HG03520 (cell line): ENCODE data around the gene ATP8A1.

Experiments
- ATAC-seq: cut with Tn5 transposase; IDR thresholded peaks from one replicate; pipeline ENCODE4 v1.9.1; 2021; ENCODE audit warnings: mild to moderate bottlenecking, moderate library complexity; ENCODE audit not compliant: unreplicated experiment

ATP8A1 gene

DNA sequence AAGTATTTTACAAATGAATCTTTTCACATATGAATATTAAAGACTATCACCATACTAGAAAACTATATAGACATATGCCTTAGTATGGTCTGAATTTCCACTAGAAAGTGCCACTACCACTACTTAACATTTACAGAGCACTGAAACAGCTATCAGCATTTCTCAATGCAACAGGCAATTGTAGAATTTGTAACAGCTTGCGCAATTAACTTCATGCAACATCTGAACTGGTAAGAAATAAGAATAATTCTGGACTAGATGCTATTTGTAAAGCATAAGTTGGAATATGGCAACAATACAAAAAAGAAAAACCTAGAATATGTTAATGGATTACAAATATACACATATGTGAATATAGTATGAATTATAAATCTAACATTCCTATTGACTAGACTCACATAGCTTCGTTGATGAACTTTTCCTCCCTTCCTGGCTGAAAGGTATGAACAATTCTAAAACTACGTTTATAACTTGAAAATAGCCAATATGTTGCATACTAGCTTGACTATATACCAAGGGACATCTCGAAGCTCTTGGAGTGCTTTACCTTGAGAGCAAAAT lies 82.0 kb downstream of the ATP8A1 start:
- no peak for ATAC-seq

DNA sequence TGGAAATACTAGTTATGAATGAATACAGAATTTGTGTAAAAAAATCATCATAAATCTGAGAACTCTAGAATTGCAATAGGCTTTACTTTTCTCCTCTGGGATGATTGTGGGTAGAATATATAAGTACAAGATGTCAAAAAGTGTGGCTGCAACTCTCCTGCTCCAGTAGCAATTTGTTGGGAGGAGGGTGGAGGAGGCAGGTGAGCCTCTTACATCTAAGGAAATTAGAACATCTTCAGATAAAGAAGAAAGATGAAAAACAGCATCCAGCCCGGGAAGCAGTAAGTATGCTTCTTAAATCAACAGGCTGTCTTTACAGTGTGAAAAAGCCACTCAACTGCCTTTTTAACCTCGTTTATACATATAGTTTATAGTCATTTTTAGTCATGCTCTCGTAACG lies 83.7 kb downstream of the ATP8A1 start:
- ATAC-seq = no peak

DNA sequence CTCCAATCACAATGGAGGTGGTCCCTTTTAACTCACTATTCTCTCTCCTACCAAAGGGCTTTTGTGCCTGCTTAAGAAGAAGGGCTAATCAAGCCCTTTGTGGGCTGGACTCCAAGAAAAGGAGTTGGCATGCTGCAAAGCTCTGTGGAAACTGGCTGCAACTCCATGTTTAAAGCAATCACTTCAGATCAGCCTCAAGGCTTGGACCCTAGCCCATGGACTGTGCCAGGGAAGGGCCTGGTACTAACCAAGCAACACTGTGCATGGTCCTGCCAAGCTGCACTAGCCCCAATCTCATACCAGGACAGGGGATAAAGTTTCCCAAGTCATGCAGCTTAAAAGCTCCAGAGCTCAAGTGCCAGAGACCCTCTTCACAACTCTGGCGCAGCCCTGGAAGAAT lies 86.7 kb downstream of the ATP8A1 start:
- ATAC-seq = no peak

GRCh38 chr4:42568610-42569207 lies 88.2 kb downstream of the ATP8A1 start:
- ATAC-seq = peak; percentile 96

GRCh38 chr4:42566835-42567234 lies 90.1 kb downstream of the ATP8A1 start:
- no peak for ATAC-seq

- no peak for ATAC-seq
Observed at GRCh38 chr4:42562016-42562415, 94.9 kb downstream of the ATP8A1 start.

- no peak for ATAC-seq
Observed at GRCh38 chr4:42561031-42561430, 95.9 kb downstream of the ATP8A1 start.

DNA sequence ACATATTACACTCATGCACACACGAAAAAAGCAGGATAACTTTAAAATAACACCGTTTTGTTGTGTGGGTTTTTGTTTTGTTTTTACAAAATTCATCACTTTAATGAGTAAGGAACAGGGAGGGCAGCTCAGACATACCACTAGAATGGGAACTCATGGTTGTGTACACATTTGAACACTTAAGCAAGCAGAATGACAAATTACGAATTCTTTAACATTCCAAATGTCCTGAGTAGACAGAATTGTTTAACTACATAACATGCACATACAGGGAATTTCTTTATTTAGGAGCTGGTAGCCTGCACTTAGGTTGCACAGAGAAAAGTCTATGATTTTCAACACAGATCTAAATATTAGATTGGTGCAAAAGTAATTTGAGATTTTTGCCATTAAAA lies 96.4 kb downstream of the ATP8A1 start:
- ATAC-seq = no peak

DNA sequence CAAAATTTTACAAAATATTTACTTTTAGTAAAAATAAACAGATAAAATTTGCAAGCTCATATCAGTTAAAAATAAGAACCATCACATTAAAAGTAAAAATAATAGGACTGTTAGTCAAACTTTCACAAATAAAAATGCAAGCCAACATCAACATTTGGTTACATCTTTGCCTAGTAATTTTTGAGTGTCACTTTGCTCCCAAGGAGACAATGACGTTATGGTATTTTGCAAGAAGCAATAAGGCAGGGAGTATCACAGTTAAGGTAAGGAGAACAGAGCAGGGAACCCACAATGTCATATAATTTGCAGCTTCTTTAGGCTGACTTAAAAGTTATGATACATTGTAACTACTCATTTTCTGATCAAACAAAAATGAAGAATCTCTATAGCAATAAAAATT lies 98.7 kb downstream of the ATP8A1 start:
- no peak for ATAC-seq

GRCh38 chr4:42555828-42556227 lies 101.1 kb downstream of the ATP8A1 start:
- ATAC-seq = no peak

DNA sequence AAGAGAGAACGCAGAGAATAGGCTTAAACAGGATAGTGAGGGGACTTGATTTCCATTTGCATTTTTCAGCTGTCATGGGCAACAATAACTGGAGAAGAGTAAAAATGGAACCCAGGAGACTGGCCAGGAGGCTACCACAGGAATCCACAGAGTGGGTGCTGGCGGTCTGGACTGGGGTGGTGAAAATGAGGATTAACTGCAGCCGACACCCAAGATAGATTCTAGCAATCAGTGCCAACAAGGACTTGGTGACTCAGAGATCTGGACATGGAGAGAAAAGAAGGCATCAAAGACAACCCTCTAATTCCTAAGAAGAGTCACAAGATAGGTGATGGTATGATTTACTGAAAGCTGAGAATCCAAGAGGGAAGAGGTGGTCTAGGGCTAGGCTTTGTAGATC lies 102.8 kb downstream of the ATP8A1 start:
- ATAC-seq = no peak

- no peak for ATAC-seq
Observed at GRCh38 chr4:42549896-42550295, 107.0 kb downstream of the ATP8A1 start.

GRCh38 chr4:42547805-42548204 lies 109.1 kb downstream of the ATP8A1 start:
- no peak for ATAC-seq

GRCh38 chr4:42543762-42544161 lies 113.1 kb downstream of the ATP8A1 start:
- ATAC-seq = no peak

DNA sequence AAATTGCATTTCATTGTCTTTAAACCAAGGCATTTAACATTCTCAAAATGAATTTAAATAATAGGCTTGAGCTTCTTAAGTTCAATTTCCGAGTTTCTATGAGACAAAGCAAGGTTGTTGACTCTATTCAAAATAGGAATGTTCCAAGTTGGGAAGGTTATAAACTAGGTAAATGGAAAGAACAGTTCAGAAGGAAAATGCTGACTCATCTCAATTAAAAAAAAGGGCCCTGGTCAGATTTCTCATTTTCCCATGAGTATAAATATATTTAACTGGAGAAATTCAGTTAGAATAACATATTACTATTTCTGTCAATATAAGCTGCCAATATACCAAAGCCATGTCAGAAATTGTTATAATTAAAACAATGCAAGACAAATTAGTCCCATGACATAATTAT lies 113.8 kb downstream of the ATP8A1 start:
- ATAC-seq = no peak

GRCh38 chr4:42541647-42542046 lies 115.3 kb downstream of the ATP8A1 start:
- ATAC-seq = no peak

- no peak for ATAC-seq
Observed at GRCh38 chr4:42533042-42533441, 123.9 kb downstream of the ATP8A1 start.

DNA sequence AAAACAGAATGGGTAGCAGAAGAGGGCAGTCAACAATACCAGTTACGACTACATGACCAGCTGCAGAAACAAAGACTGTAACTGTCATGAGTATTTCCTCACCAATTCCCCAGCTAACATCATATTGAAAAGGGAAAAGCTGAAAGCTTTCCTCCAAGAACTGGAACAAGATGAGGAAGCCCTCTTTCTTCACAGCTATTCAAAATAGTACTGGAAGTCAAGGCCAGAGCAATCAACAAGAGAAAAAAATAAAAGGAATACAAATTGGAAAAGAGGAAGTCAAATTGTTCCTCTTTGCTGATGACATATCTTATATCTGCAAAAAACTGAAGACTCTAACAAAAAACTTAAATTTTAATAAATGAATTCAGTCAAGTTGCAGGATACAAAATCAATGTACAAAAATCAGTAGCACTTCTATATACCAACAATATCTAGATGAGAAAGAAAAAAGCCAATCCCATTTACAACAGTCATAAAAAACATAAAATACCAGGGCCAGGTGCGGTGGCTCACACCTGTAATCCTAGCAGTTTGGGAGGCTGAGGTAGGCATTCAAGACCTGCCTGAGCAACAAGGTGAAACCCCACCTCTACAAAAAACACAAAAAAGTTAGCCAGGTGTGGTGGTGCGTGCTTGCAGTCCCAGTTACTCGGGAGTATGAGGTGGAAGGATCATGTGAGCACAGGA lies 125.4 kb downstream of the ATP8A1 start:
- ATAC-seq = no peak

DNA sequence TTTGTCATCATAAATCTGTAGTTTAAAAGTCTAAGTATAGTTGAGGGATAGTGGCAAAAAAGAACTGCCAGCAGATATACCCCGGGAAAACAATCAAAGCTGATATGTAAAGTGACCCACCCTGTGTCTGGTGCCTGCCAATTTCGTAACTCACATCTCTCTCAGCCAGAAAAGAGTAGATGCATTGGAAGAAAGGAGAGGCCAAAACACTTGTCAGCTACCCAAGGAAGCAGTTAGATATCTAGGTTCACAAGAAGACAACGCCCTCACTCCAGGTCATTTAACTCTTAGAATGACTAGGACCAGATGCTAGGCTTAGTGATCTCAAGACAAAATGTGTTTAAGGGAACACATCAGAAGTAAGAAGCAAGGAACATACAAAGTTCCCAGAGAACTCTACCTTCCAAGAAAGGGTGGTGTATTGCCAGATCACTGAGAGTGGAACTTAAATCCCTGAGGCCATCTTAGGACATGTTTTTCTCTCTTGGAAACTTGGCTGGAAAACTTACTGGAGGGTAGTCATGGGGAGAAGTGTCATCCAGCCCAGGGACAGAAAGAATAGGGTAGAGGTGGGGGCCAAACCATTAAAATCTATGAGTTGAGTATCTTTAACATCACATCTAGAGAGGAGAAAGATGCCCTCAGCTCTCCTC lies 133.7 kb downstream of the ATP8A1 start:
- no peak for ATAC-seq

DNA sequence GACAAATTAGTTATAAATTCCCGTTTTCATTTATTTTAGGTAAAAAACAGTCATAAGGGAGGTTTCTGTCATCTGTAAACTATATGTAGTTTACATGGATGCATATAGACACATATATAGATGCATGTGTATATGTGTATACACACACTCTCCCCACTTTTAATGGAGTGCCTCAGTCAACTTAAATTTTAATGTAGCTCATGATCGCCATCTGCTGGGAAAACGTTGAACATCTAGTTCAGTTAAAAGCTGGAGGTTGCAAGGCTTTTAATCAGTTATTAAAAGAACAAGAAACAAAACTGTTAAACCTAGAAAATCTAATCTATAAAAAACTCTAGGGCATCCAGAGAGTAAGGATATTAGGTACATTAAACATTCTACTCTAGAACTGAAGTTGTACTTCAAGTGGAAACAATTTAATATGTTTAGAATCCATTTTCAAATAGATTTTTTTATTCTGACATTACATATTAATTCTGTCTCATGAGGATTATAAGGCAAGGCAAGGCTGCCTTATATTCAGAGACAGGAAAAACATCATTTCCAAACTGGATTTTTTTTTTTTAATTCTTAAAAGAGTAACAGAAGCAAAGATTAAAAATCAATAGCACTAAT lies 137.0 kb downstream of the ATP8A1 start:
- no peak for ATAC-seq

GRCh38 chr4:42515156-42515884 lies 141.6 kb downstream of the ATP8A1 start:
- no peak for ATAC-seq
